Psoas muscle (tissue), 8 donors: ENCODE measurements around the gene GALNT14. TPM values are rescaled to one million over a fixed set of nuclear protein-coding genes. Genes with fewer than 3 reads are reported as not detected.

ENCODE experiments used
- ATAC-seq, 4 donors: fragments of 200-7000 bp; cut with Tn5 transposase; one replicate each; pipeline ENCODE4 v1.9.1; 2020; ENCODE audit warnings: moderate library complexity in 3 of 4, mild to moderate bottlenecking in 2 of 4
- DNase-seq, 2 donors: peaks; one replicate each; pipeline ENCODE4 v3.0.0-alpha.2; 2020
- H3K27ac ChIP-seq: fragments of 200-600 bp; one replicate; pipeline ENCODE4 v1.8.0; 2022
- H3K27me3 ChIP-seq, 3 donors: fragments of 200-600 bp in 1 of 3; one replicate each; pipeline versions ENCODE4 v1.6.1 to v1.8.0; 2013 to 2022; ENCODE audit warnings: low read length in 2 of 3, mild to moderate bottlenecking in 2 of 3, moderate library complexity in 1 of 3; ENCODE audit not compliant: insufficient read depth in 3 of 3
- H3K36me3 ChIP-seq, 2 donors: fragments of 200-600 bp in 1 of 2; one replicate each; pipeline versions ENCODE4 v1.6.1 to v1.8.0; 2013 to 2022; ENCODE audit warnings: low read depth in 1 of 2, mild to moderate bottlenecking in 1 of 2, moderate library complexity in 1 of 2; ENCODE audit not compliant: insufficient read depth in 1 of 2
- H3K4me1 ChIP-seq: fragments of 200-600 bp; one replicate; pipeline ENCODE4 v1.8.0; 2022
- H3K4me3 ChIP-seq: fragments of 200-600 bp; one replicate; pipeline ENCODE4 v1.8.0; 2022; ENCODE audit warnings: mild to moderate bottlenecking
- H3K9me3 ChIP-seq: fragments of 200-600 bp; one replicate; pipeline ENCODE4 v1.8.0; 2022
- CTCF ChIP-seq: fragments of 200-600 bp; IDR thresholded peaks from one replicate; pipeline ENCODE4 v1.8.0; 2022; ENCODE audit warnings: antibody characterized with exemption
- WGBS, 3 donors: extraction: QIAGEN DNeasy Blood & Tissue Kit; methylation state at CpG; one replicate each; pipeline versions ENCODE4 v1.1.6 to v1.1.7; 2013; 5-methylcytosine and 5-hydroxymethylcytosine counted together
- intact Hi-C, 2 donors: fragments of 100-400 bp; cut with DNase I; formaldehyde crosslinking; loops; one replicate each; pipeline versions ENCODE4 v1.11.0 to v1.14.2; 2022
- polyA plus RNA-seq, 3 donors: library from polyadenylated mRNA; stranded (reverse); fragments of 200-250 nt; gene quantifications; one replicate each; pipeline ENCODE4 v1.2.3, GENCODE V29; 2013
- total RNA-seq, 4 donors: library from RNA; stranded (reverse); fragmentation: NEBNext Ultra II Directional in 2 of 4; extraction: Animal tissue kit (Norgen Biotek cat#: 25700) in 2 of 4; gene quantifications; one replicate each; pipeline versions ENCODE4 v1.2.1 to v1.2.4, GENCODE V29; 2021 to 2023
- donor health status: healthy with polysubstance abuse.
- donor health status: DM: no; HTN: no; CAD: no; lungs with moderate emphysema.
- donor health status: Bipolar disorder and iron deficiency.
- donor health status: healthy.
- donor health status: DM: yes; HTN: yes; CAD: no.
- donor health status: DM: no; HTN: no; CAD: no.
- donor health status: DM: no; HTN: no; CAD: no.
- donor health status: DM: yes; HTN: yes; CAD: no.

The GALNT14 gene
- total and polyA plus RNA-seq, 7 donors: 0.13 to 0.54 (median 0.24) TPM; not detected in 1

GRCh38 chr2:31142110-31142509 lies 3.9 kb upstream of the GALNT14 start:
- TF ChIP-seq CTCF: no peak
- Histone ChIP-seq H3K9me3 (no peaks in the 10 kb centered on the region), H3K4me1 (peaks cover 10% of the 10 kb centered on the region), H3K4me3 (no peak overlapping the region), H3K27me3 (peaks cover 0 to 21% (median 11%) of the 10 kb centered on the region in 3 donors), H3K27ac (no peak overlapping the region), H3K36me3 (no peaks in the 10 kb centered on the region)
- ATAC-seq: no peak
- intact Hi-C loops: no loop called here
- no peak for DNase-seq
- WGBS, 3 donors: 62 to 68% (median 62%) methylated on average over 3 of the region's 3 CpGs

- H3K4me3 ChIP-seq: no peak overlapping the region
- H3K27ac ChIP-seq: no peak overlapping the region
- 77 to 82% (median 80%) methylated on average over 15 of the region's 15 CpGs for WGBS, 3 donors
- peaks cover 13% of the 10 kb centered on the region for H3K4me1 ChIP-seq
- H3K36me3 ChIP-seq: no peaks in the 10 kb centered on the region
- no peaks in the 10 kb centered on the region for H3K9me3 ChIP-seq
- ATAC-seq (no peak), DNase-seq (no peak)
- TF ChIP-seq CTCF: no peak
- intact Hi-C loops: no loop called here
- H3K27me3 ChIP-seq: peaks cover 0 to 24% (median 12%) of the 10 kb centered on the region in 3 donors
Measured at GRCh38 chr2:31141443-31142085, 3.3 kb upstream of the GALNT14 start.

- peaks cover 13% of the 10 kb centered on the region for H3K4me1 ChIP-seq
- no peak for DNase-seq
- no peak overlapping the region for H3K27ac ChIP-seq
- ATAC-seq: no peak
- no peak overlapping the region for H3K4me3 ChIP-seq
- no peaks in the 10 kb centered on the region for H3K36me3 ChIP-seq
- no peak for TF ChIP-seq CTCF
- no peaks in the 10 kb centered on the region for H3K9me3 ChIP-seq
- peaks cover 0 to 38% (median 18%) of the 10 kb centered on the region in 3 donors for H3K27me3 ChIP-seq
- WGBS, 3 donors: 92 to 95% (median 95%) methylated on average over 8 of the region's 8 CpGs
- intact Hi-C loops: no loop called here
Measured at GRCh38 chr2:31140151-31140550, 1.9 kb upstream of the GALNT14 start.

- no peak for ATAC-seq
- 97% methylated on average over 4 of the region's 4 CpGs for WGBS, 3 donors
- H3K4me1 ChIP-seq: peaks cover 13% of the 10 kb centered on the region
- no peak for TF ChIP-seq CTCF
- intact Hi-C loops: no loop called here
- H3K4me3 ChIP-seq: no peak overlapping the region
- no peak overlapping the region for H3K27ac ChIP-seq
- DNase-seq: no peak
- H3K36me3 ChIP-seq: no peaks in the 10 kb centered on the region
- H3K9me3 ChIP-seq: no peaks in the 10 kb centered on the region
- H3K27me3 ChIP-seq: peaks cover 0 to 43% (median 21%) of the 10 kb centered on the region in 3 donors
Measured at GRCh38 chr2:31139671-31140070, 1.4 kb upstream of the GALNT14 start.
